ENCODE measurements around the gene BCKDHA.
"Not testable (repeated sequence)": the region's sequence is repeated elsewhere in the genome, so short reads cannot be mapped to it uniquely, and the experiment has no call there.

The BCKDHA gene

GRCh38 chr19:41408256-41408655, 10.6 kb downstream of the BCKDHA start:
- DNase-seq: no peak

DNA sequence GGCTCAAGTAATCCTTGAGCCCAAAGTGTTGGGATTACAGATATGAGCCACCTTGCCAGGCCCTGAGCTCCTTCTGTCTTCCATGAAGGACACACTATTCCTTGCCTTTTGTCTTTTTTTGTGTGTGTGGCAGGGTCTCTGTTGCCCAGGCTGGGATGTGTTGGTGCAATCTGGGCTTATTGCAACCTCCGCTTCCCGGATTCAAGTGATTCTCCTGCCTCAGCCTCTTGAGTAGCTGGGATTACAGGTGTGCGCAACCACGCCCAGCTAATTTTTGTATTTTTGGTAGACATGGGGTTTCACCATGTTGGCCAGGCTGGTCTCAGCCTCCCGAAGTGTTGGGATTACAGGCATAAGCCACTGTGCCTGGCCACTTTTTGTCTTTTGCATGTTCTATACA, 11.2 kb downstream of the BCKDHA start:
- not testable (repeated sequence) for DNase-seq

DNA sequence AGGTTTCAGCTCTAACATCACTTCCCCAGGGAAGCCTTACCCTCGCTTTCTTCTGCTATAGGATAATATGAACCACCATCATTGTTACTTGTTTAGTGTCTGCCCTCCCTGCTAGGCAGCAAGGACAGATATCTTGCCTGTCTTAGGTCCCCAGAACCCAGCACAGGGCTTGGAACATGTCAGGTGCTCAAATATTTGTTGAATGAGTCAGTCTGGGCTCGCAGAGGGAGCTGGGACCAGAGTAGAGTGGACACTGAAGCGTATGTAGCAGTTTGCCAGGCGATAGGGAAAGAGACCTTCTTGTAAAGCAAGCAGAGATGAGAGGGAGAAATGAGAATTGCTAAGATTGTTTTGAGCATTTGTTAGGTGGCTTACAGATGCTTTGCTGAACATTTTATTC, 11.7 kb downstream of the BCKDHA start:
- DNase-seq: no peak

- DNase-seq: no peak
These were observed 12.9 kb downstream of the BCKDHA start for GRCh38 chr19:41410336-41411054.

- no peak for DNase-seq
These were observed 13.7 kb downstream of the BCKDHA start for GRCh38 chr19:41411100-41411967.

DNA sequence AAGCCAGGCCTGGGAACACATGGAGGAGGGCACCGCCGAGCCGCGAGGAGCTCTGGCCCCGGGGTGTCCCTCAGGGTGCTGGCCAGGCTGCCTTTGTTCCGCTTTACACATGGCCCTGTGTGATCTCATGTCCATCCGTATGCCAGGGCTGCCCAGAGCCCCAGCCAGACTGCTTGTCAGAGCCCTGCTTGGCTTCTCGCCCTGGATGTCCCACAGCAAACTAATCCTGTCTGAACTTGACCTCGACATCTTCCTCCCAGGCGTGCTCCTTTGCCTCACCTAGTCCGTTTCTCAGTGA, 14.3 kb downstream of the BCKDHA start:
- no peak for DNase-seq

DNA sequence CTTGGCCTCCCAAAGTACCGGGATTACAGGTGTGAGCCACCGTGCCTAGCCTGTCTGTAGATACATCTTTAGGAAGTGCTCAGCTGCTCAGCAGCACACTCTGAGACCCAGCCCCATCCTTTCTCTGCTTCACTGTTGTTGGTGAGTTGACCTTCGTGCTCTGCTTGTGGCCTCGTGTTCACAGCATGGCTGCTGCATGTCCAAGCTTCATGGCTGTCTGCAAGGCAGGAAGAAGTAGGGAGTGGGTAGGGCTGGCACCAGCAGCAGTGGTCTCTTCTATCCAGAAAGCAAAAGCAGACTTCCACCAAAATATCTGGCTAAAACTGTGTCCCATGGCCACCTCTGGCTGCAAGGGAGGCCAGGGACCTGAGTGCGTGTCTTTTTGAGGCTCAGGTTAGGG, 15.3 kb downstream of the BCKDHA start:
- DNase-seq: no peak

DNA sequence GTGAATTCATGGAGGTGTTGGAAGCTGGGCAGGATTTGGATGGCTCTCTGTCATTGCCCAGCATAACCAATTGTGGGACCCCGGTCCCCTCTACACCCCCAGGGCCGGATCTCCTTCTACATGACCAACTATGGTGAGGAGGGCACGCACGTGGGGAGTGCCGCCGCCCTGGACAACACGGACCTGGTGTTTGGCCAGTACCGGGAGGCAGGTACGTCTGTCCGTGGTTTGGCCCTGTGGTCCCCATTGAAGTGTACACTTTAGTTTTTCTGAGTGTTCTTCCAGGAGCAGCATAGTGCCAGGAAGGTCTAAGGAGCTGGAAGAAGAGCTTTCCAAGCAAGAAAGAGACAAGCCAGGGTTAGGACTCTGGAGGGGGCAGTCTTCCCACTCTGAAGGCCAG, 16.3 kb downstream of the BCKDHA start:
- no peak for DNase-seq

- no peak for DNase-seq
These were observed 16.8 kb downstream of the BCKDHA start for GRCh38 chr19:41414461-41414860.

DNA sequence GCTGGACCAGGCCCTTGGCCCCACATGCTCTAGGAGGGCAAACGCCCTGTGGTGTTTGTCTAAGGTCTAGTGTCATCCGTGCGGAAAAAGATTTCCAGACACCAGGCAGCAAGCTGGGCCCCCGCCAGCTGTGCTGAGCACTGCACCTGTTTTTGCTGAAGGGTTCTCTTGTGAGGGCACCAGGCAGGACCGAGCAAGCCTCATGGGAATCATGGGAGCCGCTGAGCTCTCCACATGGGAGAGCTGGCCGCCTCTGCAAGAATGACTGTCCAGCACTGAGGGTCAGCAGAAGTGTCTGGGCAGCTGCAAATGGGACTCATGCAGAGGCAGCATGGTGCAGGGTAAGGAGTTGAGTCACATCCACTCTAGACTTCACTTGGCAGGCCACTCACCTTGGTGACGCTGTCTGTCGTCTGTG, 17.5 kb downstream of the BCKDHA start:
- DNase-seq: no peak

- DNase-seq: no peak
These were observed 18.6 kb downstream of the BCKDHA start for GRCh38 chr19:41416194-41416674.

DNA sequence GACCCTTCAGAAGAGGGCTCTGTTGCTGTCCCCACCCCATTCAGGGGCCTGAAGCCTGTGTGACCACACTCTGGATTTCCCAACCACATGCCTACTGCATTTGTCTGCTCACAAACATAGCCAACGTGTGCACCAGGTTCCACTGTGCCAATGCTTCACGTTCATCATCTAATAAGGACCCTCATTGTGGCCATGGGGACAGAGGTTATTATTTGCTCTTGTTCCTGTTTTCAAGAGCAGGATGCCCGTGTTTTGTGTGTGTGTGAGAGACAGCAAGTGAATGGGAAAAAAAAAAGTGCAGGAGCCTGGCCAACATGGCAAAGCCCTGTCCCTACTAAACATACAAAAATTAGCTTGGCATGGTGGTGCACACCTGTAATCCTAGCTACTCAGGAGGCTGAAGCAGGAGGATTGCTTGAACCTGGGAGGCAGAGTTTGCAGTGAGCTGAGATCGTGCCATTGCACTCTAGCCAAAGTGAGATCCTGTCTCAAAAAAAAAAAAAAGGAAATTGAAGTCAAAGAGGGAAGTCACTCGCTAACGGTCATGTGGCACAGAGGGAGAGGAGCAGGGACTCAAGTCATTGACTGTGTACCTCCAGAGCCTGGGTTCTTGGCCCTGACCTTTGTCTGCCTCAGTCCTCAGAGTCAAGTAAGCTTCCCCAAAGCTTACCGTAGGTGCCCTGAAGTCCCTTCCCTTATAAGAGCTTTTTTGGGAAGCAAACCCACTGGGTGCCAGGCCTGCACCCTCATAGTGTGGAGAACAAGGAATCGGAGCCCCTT, 22.7 kb downstream of the BCKDHA start:
- no peak for DNase-seq

DNA sequence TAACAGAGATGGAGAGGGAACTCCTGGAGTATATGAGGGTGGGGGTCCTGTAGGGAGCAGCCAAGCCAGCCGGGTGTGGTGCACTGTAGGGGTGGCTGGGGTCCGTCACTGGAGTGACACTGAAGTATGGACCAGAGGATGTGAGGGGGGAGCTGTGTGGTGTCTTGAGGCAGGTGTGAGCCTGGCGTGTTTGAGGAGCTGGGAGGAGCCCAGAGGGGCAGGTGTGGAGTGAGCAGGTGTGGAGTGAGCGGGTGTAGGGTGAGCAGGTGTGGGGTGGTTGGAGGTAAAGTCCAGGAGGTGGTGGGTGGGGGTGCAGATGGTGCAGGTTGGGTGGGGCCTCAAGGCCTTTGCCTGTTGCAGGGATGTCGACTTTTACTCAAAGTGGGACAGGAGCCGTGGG, 23.7 kb downstream of the BCKDHA start:
- DNase-seq: no peak

- no peak for DNase-seq
These were observed 24.4 kb downstream of the BCKDHA start for GRCh38 chr19:41421973-41422372.

DNA sequence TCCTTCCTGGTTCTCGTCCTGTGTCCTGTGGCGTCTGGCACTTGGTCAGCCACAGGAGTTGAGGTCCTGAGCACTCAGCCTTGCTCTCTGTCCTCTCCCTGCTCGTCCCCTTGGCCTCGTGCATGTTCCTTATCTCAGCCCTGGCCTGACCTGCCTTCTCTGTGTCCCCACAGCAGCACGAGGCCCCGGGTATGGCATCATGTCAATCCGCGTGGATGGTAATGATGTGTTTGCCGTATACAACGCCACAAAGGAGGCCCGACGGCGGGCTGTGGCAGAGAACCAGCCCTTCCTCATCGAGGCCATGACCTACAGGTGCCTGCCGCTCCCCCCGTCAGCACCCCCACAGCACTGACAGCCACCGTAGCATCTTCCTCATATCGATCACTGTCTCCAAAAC, 24.8 kb downstream of the BCKDHA start:
- DNase-seq: no peak

GRCh38 chr19:41422955-41423354, 25.3 kb downstream of the BCKDHA start:
- DNase-seq: no peak

DNA sequence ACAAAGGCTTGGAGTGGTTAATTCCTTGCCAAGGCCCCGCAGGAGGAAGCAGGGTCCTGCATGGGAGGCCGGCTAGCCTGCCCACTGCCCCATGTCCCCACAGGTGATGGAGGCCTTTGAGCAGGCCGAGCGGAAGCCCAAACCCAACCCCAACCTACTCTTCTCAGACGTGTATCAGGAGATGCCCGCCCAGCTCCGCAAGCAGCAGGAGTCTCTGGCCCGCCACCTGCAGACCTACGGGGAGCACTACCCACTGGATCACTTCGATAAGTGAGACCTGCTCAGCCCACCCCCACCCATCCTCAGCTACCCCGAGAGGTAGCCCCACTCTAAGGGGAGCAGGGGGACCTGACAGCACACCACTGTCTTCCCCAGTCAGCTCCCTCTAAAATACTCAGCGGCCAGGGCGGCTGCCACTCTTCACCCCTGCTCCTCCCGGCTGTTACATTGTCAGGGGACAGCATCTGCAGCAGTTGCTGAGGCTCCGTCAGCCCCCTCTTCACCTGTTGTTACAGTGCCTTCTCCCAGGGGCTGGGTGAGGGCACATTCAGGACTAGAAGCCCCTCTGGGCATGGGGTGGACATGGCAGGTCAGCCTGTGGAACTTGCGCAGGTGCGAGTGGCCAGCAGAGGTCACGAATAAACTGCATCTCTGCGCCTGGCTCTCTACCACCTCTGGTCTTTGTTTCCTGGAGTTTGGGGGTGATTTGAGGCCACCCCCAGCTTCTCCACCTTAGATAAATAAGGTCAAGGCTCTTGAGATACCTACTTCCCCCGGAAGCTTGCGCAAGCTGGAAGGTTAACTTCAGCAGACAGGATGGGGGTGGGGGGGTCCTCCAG, 26.9 kb downstream of the BCKDHA start:
- DNase-seq: peak in 1 of 5 donors; percentile 15

DNA sequence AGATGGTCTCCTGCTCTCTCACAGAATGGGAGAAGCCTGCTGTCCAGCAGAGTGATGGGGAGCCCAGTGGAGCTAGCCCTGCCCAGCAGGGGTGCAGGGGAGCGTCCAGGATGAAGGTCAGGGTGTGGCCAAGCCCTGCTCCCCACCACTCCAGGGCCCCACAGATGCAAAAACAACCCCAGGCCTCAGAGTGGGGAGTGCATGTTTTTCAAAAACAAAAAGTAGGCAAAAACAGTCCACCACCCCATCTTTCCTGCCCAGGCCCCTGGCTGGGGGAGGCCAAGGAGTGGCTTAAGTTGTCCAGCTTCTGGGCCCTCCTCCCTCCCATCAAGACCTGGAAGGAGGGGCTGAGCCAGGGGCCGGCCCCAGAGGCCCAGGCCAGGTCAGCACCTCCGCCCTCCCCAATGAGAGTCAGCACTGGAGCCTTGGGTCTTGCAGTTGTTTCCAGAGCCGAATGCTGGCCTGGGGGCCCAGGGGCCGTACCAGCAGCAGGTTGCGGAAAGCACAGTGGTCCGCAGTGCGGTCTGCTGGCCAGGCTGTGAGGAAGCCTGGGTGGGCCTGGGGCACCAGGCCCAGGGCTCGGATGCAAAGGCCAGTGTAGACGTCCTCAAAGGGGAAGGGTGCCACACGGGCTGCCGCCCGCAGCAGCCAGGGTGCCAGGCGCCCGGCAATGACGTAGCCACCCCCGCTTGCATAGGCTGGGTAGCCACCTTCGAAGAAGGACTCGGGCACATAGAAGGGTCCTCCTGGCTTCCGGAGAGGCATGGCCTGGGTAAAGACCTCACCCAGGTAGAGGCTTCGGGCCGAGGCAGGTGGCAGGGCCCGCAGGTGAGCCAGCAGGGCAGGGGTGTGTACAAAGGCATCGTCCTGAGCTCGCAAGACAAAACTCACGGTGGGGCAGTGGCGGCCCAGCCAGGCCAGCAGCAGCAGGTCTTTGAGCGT, 27.8 kb downstream of the BCKDHA start:
- no peak for DNase-seq

DNA sequence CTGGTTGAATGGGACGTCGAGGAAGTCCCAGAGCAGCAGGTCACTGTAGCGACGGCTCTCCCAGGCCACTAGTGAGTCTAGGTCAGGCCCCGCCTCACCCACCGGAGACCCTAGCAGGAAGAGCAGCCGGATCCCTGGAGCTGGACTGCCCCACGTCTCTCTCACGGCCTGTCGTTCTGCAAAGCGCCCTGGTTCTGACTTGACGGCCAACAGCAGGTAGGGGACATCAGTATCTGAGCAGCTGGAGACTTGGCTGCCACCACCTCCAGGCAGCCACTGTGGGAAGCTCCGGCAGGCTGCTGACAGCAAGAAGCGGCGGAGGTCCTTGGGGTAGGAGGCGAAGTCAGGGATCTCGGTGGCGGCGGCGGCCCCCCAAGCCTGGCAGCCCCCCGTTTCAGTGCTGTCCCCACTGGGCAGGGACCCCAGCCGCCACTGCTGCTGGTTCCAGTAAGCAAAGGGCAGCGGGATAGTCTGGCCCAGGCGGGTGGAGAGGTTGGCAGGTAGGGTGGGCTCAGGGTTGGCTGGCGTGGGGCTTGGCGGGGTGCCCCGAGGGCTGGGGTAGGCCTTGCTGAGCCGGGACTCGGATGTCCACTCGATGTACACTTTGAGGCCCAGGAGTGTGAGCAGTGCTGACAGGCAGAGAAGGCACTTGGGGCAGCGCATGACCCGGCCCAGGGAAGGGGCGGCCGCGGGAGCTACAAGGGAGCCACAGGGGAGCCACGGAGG, 28.7 kb downstream of the BCKDHA start:
- no peak for DNase-seq

- peak; percentile 19 to 53 (median 38) for DNase-seq
These were observed 29.5 kb downstream of the BCKDHA start, which contains the start of gene B3GNT8 for GRCh38 chr19:41426952-41427646. B3GNT8 (minus strand) TSS chr19:41427374; CDS start chr19:41426778, 596 bp downstream.
